Measurements from ENCODE around the gene CHP2.

DNA sequence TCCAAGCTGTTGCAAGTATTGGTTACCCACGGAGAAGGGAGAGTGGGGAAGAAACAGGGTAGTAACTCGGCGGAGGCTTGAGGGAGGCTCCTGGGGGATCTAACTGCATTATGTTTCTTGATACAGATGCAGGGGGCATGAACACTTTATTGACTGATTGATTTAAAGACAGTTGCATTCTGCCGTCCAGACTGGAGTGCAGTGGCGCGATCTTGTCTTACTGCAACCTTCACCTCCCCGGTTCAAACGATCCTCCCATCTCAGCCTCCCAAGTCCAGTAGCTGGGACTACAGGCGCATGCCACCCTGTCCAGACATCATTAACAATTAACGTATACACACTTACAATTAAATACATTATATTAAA is 26.7 kb upstream of the CHP2 start:
- TF ChIP-seq, protein P1, sequence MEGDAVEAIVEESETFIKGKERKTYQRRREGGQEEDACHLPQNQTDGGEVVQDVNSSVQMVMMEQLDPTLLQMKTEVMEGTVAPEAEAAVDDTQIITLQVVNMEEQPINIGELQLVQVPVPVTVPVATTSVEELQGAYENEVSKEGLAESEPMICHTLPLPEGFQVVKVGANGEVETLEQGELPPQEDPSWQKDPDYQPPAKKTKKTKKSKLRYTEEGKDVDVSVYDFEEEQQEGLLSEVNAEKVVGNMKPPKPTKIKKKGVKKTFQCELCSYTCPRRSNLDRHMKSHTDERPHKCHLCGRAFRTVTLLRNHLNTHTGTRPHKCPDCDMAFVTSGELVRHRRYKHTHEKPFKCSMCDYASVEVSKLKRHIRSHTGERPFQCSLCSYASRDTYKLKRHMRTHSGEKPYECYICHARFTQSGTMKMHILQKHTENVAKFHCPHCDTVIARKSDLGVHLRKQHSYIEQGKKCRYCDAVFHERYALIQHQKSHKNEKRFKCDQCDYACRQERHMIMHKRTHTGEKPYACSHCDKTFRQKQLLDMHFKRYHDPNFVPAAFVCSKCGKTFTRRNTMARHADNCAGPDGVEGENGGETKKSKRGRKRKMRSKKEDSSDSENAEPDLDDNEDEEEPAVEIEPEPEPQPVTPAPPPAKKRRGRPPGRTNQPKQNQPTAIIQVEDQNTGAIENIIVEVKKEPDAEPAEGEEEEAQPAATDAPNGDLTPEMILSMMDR (IDR thresholded peaks at IDR 0.05) = peak; percentile 50
- no peak for TF ChIP-seq ZFX (IDR thresholded peaks at IDR 0.05; ENCODE audit: borderline replicate concordance)
